ENCODE measurements around the gene SPG21. TPM values are rescaled to one million over a fixed set of nuclear protein-coding genes. Genes with fewer than 3 reads are reported as not detected.

SPG21 gene
- total RNA-seq, 1 donor, result 92.4 TPM

- Histone ChIP-seq H3K27me3 (ENCODE audit: insufficient read depth, low read length) (no peaks in the 10 kb centered on the region), H3K4me1 (ENCODE audit: insufficient read depth, low read length) (peaks cover 4% of the 10 kb centered on the region), H3K4me3 (ENCODE audit: low read length) (no peak overlapping the region), H3K9me3 (ENCODE audit: low read depth, low read length) (no peaks in the 10 kb centered on the region)
Observed at GRCh38 chr15:64970698-64971097, 19.0 kb downstream of the SPG21 start.

GRCh38 chr15:64969401-64969800, 20.3 kb downstream of the SPG21 start:
- Histone ChIP-seq H3K27me3 (ENCODE audit: insufficient read depth, low read length) (no peaks in the 10 kb centered on the region), H3K9me3 (ENCODE audit: low read depth, low read length) (no peaks in the 10 kb centered on the region), H3K4me1 (ENCODE audit: insufficient read depth, low read length) (peaks cover 4% of the 10 kb centered on the region), H3K4me3 (ENCODE audit: low read length) (no peak overlapping the region)

- Histone ChIP-seq H3K27me3 (ENCODE audit: insufficient read depth, low read length) (no peaks in the 10 kb centered on the region), H3K4me3 (ENCODE audit: low read length) (no peak overlapping the region), H3K9me3 (ENCODE audit: low read depth, low read length) (no peaks in the 10 kb centered on the region), H3K4me1 (ENCODE audit: insufficient read depth, low read length) (no peaks in the 10 kb centered on the region)
Observed at GRCh38 chr15:64961013-64961412, 28.7 kb downstream of the SPG21 start.

GRCh38 chr15:64960153-64960552, 29.6 kb downstream of the SPG21 start:
- Histone ChIP-seq H3K4me3 (ENCODE audit: low read length) (no peak overlapping the region), H3K9me3 (ENCODE audit: low read depth, low read length) (no peaks in the 10 kb centered on the region), H3K4me1 (ENCODE audit: insufficient read depth, low read length) (no peaks in the 10 kb centered on the region), H3K27me3 (ENCODE audit: insufficient read depth, low read length) (no peaks in the 10 kb centered on the region)

GRCh38 chr15:64959128-64959527, 30.6 kb downstream of the SPG21 start:
- Histone ChIP-seq H3K9me3 (ENCODE audit: low read depth, low read length) (no peaks in the 10 kb centered on the region), H3K4me3 (ENCODE audit: low read length) (no peak overlapping the region), H3K27me3 (ENCODE audit: insufficient read depth, low read length) (no peaks in the 10 kb centered on the region), H3K4me1 (ENCODE audit: insufficient read depth, low read length) (no peaks in the 10 kb centered on the region)

GRCh38 chr15:64954395-64954794, 35.3 kb downstream of the SPG21 start:
- no peaks in the 10 kb centered on the region for H3K4me1 ChIP-seq (ENCODE audit: insufficient read depth, low read length)
- H3K27me3 ChIP-seq (ENCODE audit: insufficient read depth, low read length), result no peaks in the 10 kb centered on the region
- H3K9me3 ChIP-seq (ENCODE audit: low read depth, low read length), result peaks cover 4% of the 10 kb centered on the region
- H3K4me3 ChIP-seq (ENCODE audit: low read length), result no peak overlapping the region

- H3K27me3 ChIP-seq (ENCODE audit: insufficient read depth, low read length), result no peaks in the 10 kb centered on the region
- peaks cover 4% of the 10 kb centered on the region for H3K9me3 ChIP-seq (ENCODE audit: low read depth, low read length)
- no peak overlapping the region for H3K4me3 ChIP-seq (ENCODE audit: low read length)
- H3K4me1 ChIP-seq (ENCODE audit: insufficient read depth, low read length), result no peaks in the 10 kb centered on the region
Observed at GRCh38 chr15:64951777-64952418, 37.8 kb downstream of the SPG21 start.

GRCh38 chr15:64950888-64951287, 38.8 kb downstream of the SPG21 start:
- Histone ChIP-seq H3K27me3 (ENCODE audit: insufficient read depth, low read length) (no peaks in the 10 kb centered on the region), H3K4me3 (ENCODE audit: low read length) (no peak overlapping the region), H3K4me1 (ENCODE audit: insufficient read depth, low read length) (no peaks in the 10 kb centered on the region), H3K9me3 (ENCODE audit: low read depth, low read length) (peaks cover 4% of the 10 kb centered on the region)

- H3K27me3 ChIP-seq (ENCODE audit: insufficient read depth, low read length), result no peaks in the 10 kb centered on the region
- no peaks in the 10 kb centered on the region for H3K4me1 ChIP-seq (ENCODE audit: insufficient read depth, low read length)
Observed at GRCh38 chr15:64949383-64950186, 40.1 kb downstream of the SPG21 start.

GRCh38 chr15:64948916-64949315, 40.8 kb downstream of the SPG21 start:
- peaks cover 4% of the 10 kb centered on the region for H3K9me3 ChIP-seq (ENCODE audit: low read depth, low read length)
- H3K4me1 ChIP-seq (ENCODE audit: insufficient read depth, low read length), result no peaks in the 10 kb centered on the region
- no peak overlapping the region for H3K4me3 ChIP-seq (ENCODE audit: low read length)
- no peaks in the 10 kb centered on the region for H3K27me3 ChIP-seq (ENCODE audit: insufficient read depth, low read length)

More at GRCh38 chr15:64949383-64950186, 40.1 kb downstream of the SPG21 start:
- no peak overlapping the region for H3K4me3 ChIP-seq (ENCODE audit: low read length)
- peaks cover 4% of the 10 kb centered on the region for H3K9me3 ChIP-seq (ENCODE audit: low read depth, low read length)

GRCh38 chr15:64947211-64947610, 42.5 kb downstream of the SPG21 start:
- no peak overlapping the region for H3K4me3 ChIP-seq (ENCODE audit: low read length)
- H3K4me1 ChIP-seq (ENCODE audit: insufficient read depth, low read length), result no peaks in the 10 kb centered on the region
- H3K27me3 ChIP-seq (ENCODE audit: insufficient read depth, low read length), result no peaks in the 10 kb centered on the region
- peaks cover 2% of the 10 kb centered on the region for H3K9me3 ChIP-seq (ENCODE audit: low read depth, low read length)

GRCh38 chr15:64944961-64945360, 44.8 kb downstream of the SPG21 start:
- H3K4me3 ChIP-seq (ENCODE audit: low read length), result no peak overlapping the region
- no peaks in the 10 kb centered on the region for H3K27me3 ChIP-seq (ENCODE audit: insufficient read depth, low read length)
- H3K9me3 ChIP-seq (ENCODE audit: low read depth, low read length), result no peaks in the 10 kb centered on the region
- no peaks in the 10 kb centered on the region for H3K4me1 ChIP-seq (ENCODE audit: insufficient read depth, low read length)

GRCh38 chr15:64943512-64944225, 46.0 kb downstream of the SPG21 start:
- Histone ChIP-seq H3K27me3 (ENCODE audit: insufficient read depth, low read length) (no peaks in the 10 kb centered on the region), H3K9me3 (ENCODE audit: low read depth, low read length) (no peaks in the 10 kb centered on the region), H3K4me3 (ENCODE audit: low read length) (no peak overlapping the region), H3K4me1 (ENCODE audit: insufficient read depth, low read length) (no peaks in the 10 kb centered on the region)

- Histone ChIP-seq H3K4me3 (ENCODE audit: low read length) (no peak overlapping the region), H3K4me1 (ENCODE audit: insufficient read depth, low read length) (no peaks in the 10 kb centered on the region), H3K9me3 (ENCODE audit: low read depth, low read length) (no peaks in the 10 kb centered on the region), H3K27me3 (ENCODE audit: insufficient read depth, low read length) (no peaks in the 10 kb centered on the region)
Observed at GRCh38 chr15:64942356-64942755, 47.4 kb downstream of the SPG21 start.

- Histone ChIP-seq H3K27me3 (ENCODE audit: insufficient read depth, low read length) (no peaks in the 10 kb centered on the region), H3K4me1 (ENCODE audit: insufficient read depth, low read length) (no peaks in the 10 kb centered on the region), H3K9me3 (ENCODE audit: low read depth, low read length) (no peaks in the 10 kb centered on the region), H3K4me3 (ENCODE audit: low read length) (no peak overlapping the region)
Observed at GRCh38 chr15:64938192-64938591, 51.5 kb downstream of the SPG21 start.
